ENCODE results near the gene FHOD1.

Gene FHOD1

DNA sequence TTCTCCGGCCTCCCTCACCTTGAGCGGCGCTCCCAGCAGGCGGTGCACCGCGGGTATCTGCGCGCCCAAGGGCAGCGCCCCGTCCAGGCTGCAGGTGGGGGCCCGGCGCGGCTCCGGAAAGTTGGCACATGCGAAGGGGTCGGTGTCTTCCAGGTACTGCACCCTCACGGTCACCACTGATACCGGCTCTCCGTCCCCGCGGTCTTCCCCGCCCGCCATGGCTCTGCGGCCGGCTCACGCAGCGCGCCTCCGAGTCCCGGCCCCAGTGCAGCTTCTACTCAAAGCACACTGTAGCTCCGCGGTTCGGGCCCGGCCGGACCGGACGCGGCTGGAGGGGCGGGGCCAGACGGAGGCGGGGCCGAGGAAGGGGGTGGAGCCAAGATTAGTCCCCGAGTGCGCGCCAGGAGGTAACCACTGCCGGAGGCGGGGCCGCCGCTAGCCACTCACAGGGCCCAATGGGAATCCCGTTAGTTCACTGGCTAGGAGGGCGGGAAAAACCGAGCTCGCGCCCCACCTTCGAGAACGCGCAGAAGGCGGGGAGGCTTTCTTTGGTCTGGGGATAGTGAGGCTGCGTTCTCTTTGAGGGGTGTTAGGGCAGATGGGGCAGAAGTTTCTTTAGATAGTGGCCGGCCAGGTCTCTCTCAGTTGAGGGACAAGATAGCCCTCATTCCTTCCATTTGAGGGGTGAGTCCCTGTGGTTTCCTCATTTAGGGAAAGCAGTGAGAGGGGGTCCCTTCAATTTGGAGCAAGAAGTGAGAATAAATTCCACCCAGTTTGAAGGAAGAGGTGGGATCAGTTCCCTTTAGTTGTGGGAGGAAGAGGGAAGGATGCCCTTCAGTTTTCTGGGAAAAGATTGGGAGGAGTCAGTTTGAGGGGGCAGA lies at the start of gene FHOD1:
Gene FHOD1 (minus strand): TSS at position 290 of the 881 bp plus-strand sequence. CDS start 71 bp downstream, at position 219.
- DNase-seq = peak; percentile 18

DNA sequence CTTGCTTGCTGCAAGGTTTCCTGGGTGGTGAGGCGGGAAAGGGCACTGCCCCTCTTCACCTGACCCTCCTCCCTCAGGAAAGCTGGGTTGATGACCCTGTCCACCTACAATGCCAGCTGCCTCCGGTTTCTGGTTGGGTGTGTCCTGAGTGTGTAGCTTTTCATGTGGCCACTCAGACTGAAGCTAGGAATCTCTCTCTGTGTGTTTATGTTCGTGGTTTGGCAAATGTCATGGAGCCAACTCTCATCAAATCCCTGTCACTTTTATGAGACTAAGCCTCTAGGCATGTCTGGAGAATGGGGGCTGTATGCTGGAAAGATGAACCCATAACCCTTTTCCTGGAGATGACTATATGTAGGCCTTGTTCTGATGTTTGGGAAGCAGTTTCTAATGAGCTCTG lies 49.1 kb upstream of the FHOD1 start:
- DNase-seq = no peak

DNA sequence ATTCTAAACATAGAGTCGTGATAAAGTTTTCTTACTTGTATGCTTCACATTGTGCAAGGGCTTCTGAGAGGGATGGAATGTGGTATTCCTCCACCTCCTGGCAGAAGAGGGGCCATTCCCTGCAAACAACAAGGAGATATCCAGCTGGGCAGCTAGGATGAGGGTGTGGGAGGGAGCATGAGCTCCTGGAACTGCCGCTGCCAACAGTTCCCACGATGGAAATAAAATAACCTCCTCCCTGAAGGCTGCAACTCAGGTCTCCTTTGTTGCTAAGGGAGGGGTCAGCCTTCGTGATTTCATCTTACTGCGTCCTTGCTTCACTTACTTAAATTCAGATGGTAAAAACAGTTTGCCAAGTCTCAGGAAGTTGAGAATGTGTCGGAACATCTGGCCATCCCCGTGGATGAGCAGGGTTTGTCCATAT lies 47.7 kb upstream of the FHOD1 start:
- no peak for DNase-seq

DNA sequence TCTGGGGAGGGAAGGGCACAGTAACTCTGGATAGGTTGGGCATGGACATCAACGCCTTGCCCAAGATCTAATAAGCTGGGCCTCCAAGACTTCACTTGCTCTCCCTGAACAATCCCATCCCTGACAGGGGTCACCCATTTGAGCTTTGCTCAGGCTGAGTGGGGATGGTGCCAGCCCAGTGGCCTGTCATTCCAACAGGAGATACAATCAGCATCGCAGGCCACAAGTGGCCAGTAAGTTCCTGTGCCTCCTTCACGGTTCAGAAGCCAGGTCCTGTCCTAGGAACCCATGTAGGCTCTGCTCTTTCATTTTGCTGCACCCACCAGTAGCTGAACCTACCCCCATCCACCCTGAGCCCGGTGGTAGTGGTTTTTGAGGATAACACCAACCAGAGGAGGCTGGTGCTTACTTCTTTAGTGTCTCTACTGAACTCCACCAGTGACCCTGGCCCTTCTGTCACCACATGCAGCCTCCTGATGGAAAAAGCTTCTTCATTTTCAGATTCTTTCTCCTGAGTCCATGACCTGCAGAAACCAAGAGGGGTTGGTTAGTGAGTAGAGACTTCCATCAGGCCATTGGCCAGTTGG lies 47.0 kb upstream of the FHOD1 start:
- DNase-seq = no peak

DNA sequence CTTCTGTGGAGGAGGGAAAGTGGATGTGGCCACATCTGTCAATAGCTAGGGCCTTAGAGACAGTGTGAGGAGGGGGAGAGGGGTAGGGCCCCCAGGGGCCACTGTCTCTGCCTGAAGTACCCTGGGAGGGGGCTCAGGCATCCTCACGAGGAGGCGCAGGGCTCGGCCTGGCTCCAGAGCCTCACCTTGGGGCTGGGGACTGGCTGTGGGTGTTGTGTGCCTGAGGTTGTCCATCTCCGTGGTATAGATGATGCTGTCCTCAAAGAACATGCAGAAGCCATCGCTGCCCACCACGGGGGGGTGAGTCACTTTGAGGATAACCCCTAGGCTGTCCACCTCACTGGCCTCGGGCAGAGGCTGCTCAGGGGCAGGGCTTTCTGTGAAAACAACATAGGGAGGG lies 44.2 kb upstream of the FHOD1 start:
- DNase-seq = no peak

DNA sequence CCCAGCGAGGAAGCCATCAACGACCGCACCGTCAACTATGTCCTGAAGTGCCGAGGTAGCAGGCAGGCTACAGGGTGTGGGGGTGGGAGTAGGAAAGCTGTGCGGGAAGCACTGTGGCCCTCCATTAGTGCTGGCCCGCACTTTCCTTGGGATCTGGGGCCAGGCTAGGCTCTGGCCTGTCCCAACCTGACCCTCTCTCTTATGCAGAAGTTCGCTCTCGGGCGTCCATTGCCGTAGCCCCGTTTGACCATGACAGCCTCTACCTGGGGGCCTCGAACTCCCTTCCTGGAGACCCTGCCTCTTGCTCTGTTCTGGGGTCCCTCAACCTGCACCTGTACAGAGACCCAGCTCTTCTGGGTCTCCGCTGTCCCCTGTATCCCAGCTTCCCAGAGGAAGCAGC lies 40.7 kb upstream of the FHOD1 start:
- DNase-seq = no peak

DNA sequence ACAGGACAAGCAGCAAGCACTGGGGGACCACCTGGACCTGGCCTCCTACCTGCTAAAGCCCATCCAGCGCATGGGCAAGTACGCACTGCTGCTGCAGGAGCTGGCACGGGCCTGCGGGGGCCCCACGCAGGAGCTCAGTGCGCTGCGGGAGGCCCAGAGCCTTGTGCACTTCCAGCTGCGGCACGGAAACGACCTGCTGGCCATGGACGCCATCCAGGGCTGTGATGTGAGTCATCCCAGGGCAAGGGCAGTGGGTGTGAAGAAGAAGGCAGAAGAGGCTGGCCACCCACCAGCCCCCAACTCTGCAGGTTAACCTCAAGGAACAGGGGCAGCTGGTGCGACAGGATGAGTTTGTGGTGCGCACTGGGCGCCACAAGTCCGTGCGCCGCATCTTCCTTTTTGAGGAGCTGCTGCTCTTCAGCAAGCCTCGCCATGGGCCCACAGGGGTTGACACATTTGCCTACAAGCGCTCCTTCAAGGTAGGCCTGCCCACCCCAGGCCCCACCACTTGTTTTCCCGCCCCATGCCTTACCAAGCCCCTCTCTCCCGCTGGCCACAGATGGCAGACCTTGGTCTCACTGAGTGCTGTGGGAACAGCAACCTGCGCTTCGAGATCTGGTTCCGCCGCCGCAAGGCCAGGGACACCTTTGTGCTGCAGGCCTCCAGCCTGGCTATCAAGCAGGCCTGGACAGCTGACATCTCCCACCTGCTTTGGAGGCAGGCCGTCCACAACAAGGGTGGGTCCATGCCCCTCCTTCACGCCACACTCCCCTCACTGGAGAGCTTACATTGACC lies 39.4 kb upstream of the FHOD1 start:
- DNase-seq = no peak

DNA sequence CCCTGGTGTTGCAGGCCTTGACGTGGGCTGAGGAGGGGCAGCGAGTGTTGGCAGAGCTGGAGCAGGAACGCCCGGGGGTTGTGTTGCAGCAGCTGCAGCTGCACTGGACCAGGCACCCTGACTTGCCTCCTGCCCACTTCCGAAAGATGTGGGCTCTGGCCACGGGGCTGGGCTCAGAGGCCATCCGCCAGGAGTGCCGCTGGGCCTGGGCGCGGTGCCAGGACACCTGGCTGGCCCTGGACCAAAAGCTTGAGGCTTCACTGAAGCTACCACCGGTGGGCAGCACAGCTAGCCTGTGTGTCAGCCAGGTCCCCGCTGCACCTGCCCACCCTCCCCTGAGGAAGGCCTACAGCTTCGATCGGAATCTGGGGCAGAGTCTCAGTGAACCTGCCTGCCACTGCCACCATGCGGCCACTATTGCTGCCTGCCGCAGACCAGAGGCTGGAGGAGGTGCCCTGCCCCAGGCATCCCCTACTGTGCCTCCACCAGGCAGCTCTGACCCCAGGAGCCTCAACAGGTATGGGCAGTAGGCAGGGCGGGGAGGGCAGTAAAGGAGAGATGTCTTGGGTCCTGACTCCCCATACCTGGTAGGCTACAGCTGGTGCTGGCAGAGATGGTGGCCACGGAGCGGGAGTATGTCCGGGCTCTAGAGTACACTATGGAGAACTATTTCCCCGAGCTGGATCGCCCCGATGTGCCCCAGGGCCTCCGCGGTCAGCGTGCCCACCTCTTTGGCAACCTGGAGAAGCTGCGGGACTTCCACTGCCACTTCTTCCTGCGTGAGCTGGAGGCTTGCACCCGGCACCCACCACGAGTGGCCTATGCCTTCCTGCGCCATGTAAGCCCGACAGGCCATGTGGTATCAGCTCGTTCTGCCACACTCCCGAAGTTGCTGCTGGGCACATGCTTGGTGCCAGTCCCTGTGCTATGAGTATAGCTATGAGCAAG lies 37.7 kb upstream of the FHOD1 start:
- peak; percentile 14 for DNase-seq

DNA sequence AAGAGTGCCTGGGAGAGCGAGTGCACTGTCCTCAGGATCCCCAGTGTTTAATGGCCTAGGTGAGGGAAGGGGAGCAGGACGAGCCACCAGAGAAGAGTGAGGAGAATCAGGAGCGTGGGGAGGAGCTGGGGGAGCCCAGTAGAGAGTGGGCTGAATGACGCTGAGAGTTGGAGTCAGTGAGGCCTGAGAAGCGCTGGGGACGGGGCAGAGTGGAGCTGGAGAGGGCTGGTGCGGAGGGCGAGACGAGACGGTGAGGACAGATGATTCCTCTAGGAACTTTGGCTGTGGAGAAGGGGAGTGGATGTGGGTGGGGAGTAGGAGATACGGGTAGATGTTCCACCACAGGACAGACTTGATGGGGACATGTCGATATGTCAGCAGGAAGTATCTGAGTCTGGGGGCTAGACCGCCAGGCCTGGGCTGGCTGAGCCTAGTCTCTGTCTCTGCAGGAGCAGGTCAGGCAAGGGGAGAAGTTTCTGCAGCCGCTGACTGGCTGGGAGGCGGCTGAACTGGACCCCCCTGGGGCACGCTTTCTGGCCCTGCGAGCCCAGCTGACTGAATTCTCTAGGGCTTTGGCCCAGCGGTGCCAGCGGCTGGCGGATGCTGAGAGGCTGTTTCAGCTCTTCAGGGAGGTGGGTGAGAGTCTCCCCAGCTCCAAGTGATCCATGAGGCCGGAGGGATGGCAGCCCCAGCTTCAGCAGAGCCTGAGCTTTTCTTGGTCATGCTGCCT lies 36.7 kb upstream of the FHOD1 start:
- DNase-seq = no peak

DNA sequence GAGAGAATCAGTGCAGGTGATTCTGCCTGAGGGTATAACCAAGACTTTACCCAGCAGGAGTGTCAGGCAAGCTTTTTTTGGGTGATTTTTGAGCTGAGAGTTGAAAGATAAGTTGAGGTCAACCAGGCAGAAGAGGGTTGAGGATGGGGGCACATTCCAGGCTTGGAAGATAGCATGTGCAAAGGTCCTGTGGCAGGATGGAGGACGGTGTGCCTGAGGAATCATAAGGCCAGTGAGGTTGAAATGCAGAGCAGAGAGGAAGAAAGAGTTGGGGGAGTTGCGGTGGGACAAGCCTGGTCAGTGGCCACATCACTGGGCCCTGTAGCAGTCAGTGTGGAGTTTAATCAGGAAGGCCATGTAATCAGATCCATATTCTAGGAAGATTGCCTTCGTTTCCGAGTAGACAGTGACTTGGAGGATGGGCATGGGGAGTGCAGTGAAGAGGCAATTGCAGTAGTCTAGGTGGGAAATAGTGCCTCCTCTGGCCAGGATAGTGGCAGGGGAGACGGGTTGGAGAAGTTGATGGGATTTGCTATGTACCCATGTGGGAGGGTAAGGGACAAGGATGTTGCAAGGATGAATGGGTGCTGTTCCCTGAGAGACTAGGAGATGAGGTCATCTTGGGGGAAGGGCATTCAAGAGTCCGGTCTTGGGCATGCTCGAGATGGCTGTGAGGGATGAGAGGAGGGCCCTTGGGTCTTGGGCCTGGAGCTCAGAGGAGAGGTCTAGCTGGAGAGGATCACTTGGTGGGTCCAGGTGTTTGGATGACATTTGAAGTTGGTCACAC lies 36.0 kb upstream of the FHOD1 start:
- no peak for DNase-seq

DNA sequence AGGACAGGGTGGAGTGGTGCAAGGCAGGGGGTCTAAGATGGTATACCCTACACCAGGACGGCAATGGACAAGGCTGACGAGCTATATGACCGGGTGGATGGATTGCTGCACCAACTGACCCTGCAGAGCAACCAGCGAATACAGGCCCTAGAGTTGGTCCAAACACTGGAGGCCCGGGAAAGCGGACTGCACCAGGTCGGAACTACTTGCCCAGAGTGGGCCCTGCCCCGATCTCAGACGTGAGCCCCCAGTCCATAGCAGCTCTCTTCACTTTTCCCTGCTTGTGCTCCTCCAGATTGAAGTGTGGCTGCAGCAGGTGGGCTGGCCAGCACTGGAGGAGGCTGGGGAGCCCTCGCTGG lies 35.1 kb upstream of the FHOD1 start:
- no peak for DNase-seq

DNA sequence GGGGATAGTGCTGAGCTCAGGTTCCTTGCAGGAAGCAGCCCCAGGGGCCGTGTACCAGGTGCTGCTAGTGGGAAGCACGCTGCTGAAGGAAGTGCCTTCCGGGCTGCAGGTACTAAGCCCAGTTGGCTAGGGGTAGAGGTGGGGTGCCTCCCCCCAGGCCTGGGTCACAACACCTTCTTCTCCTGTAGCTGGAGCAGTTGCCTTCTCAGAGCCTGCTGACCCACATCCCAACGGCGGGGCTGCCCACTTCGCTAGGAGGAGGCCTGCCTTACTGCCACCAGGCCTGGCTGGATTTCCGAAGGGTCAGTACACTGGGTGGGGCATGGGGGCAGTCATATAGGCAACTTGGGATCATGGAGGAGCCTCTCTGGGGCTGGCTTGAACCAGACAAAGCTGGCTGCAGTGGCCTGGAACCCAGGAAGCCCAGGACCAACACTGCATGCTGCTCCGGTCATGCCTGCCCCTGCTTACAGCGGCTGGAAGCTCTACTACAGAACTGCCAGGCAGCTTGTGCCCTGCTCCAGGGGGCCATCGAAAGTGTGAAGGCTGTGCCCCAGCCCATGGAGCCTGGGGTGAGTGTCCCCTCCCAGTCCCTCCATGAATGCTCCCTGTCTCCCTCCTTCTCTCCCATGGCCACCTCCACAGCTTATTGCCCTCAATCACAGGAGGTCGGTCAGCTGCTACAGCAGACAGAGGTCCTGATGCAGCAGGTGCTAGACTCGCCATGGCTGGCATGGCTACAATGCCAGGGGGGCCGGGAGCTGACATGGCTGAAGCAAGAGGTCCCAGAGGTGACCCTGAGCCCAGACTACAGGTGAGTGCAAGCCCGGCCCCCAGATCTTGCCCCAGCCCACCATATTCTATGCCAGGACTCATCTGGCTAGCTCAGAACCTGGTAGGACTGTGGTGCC lies 34.5 kb upstream of the FHOD1 start:
- no peak for DNase-seq

DNA sequence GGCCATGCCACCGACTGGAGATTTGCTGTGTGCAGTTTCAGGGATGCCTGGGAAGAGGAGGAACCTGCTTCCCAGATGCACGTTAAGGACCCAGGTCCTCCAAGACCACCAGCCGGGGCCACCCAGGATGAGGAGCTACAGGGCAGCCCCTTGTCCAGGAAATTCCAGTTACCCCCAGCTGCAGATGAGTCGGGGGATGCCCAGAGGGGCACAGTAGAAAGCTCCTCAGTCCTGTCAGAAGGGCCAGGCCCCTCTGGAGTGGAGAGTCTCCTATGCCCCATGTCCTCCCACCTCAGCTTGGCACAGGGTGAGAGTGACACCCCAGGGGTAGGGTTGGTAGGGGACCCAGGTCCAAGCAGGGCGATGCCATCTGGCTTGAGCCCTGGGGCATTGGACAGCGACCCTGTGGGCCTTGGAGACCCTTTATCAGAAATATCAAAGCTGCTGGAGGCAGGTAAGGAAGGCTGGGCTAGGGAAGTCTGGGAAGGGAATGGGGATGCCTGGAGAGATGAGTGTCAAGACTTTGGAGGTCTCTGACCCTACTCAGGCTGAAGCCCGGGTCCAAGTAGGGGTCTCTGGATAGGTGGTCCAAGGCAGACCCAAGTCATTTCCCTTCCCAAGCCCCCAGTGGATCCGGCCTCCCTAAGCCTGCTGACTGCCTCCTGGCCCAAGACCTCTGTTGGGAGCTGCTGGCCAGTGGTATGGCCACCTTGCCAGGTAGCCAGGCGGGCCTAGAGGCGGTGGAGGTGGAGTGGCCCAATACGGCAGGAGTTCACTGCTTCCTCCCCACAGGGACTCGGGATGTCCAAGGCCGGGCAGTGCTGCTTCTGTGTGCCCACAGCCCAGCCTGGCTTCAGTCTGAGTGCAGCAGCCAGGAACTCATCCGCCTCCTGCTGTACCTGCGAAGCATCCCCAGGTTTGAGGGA lies 33.1 kb upstream of the FHOD1 start:
- no peak for DNase-seq

DNA sequence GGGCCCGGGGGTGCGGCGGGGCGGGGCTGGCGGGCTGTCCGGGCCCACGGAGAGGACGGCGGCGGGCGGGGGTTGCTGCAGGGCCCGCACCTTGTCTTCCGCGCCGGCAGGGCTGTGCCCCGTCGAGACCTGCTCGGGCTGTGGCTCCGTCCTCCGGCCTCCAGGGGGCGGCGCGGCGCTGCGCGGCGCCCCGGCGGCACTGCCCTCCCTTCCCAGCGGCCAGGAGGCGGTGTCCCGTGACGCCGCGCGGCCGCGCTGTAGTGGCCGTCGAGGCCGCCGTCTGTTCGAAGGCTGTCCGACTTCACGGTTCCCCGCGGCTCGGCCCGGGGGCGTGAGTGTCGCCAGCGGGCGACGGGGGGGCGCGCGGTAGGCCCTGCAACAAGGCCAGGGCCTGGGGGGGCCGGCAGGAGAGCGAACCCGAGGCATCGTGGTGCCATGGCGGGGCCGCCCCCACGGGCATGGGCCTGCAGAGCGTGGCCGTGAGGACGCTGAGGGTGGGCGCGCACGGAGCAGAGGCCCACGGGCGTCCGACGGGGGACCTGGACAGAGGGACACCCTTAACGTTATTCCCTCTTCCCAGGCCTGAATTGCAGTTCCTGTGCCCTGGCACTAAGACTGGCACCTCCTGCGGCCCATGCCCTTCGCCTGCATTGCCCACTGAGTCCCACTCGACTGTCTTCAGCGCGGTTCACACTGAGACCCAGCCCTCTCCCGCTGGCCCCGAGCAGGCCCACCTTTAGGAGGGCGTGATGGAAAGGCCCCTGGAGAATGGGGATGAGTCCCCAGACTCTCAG lies 32.2 kb upstream of the FHOD1 start, which contains the start of gene PLEKHG4:
Gene PLEKHG4 (plus strand): TSS at position 237 of the 794 bp plus-strand sequence. CDS start 513 bp downstream, at position 750.
- DNase-seq = no peak

DNA sequence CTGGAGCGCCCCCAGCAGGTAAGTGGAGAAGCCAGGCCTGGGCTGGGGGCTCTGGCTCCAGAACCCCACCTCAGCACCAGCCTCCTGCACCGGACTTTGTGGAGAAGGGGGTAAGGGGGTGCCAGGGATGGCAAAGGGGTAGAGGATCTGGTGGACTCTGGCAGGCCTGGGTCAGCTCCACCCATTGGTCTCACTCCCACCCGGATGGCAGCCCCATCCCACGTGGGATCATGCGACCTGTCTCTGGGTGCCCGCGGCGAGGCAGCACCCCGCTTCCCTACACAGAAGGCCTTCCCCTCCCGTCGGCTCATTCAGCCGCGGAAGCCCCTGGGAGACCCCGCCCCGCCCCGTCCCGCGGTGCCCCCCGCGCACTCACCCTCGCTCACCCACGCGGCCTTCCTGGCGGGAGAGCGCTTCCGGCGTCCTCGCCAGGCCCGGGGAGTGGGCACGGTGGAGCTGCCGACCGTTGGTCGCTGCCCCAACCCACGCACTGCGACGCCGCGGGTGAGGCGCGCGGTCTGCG lies 31.6 kb upstream of the FHOD1 start:
- DNase-seq = no peak

DNA sequence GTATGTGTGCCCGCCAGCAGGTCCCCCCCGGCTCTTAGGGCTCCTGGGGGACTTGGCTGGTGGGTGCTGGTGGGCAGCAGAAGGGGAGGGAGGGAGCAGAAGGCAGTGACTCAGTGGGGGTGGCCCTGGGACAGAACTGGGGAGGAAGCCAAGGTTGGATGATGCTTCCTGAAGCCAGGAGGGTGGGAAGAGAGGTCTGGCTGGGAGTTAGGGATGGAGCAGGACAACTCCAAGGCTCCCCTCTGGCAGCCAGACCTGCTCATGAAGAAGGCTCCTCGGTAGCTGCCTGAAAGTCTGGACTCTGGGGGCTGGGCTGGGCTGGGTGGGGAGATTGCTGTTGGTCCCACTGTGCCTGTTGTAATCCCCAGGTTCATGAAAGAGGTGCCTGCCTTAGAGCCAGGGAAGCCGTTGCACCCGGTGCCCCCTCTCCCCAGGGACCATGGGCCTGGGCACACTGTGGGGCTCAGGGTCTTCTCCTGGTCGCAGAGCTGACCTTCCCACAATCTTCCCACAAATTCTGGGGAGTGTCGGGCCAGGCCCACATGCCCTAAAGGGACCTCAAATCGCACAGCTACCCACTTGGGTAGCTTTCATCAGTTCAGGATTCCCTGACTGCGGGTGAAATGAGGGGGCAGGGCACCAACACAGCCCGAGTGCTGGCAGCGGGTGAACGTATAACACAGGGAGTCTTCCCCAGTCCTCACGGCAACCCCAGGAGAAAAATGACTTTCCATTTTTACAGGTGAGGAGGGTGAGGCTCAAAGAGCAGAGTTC lies 30.9 kb upstream of the FHOD1 start:
- DNase-seq = no peak

Data from NCI-H2081 treated with DMSO at 0.1 percent for 48 hours (cell line).